Activated CD4-positive, alpha-beta T cell treated with anti-CD3 and anti-CD28 coated beads, Interleukin-2, Interleukin-6, amounts not matched to agents 100 ng/mL and 50 ng/mL, durations not matched to agents 16 hours and 8 hours (primary cell): Measurements from ENCODE around the gene IPO8.

Source experiments
- DNase-seq: peaks from one replicate; pipeline ENCODE4 v3.0.0-alpha.2; 2020

Gene IPO8

DNA sequence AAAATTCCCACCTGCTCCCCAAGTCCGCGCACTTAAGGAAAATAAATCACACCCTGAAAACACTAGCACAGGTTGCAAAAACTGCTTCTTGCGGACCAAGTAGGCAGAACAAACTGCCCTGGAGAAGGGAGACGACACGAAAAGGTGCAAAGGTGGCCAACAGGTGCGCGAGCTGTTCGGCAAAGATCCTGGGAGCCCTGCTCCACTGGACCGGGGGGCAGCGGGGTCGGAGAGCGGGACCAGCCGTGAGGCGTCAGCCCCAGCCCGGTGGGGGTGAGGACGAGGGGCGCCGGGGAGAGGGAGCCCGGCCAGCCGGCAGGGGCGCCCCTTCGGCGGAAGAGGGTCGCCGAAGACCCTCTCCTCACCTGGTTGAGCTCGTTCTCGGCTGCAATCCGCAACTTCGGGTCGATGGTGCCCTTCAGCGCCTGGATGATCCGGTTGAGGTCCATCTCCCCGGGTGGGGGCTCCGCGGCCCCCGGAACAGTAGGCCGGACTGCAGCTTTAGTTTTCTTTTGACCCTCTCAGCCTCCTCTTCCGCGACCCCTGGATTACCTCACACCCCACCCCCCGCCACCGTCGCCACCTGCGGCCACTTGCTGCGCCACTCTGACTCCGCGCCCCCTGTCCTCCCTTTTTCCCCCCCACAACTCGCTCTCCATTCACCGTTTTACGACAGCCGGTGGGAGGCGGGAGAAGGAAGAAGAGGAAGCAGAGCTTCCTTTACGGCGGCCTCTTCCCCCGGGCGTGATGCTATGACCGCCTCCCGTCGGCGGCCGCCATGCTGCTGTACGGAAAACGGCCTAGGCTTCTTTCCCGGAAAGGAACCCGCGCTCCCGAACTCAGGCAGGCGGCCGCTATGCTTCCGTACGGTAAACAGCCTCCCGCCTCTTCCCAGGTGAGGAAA, at the start of gene IPO8:
Gene IPO8 (minus strand): TSS at position 671 of the 904 bp plus-strand sequence. CDS start 222 bp downstream, at position 449.
- DNase-seq: peak; percentile 92

- DNase-seq: no peak
Measured at GRCh38 chr12:30744321-30744720, 48.7 kb upstream of the IPO8 start.

DNA sequence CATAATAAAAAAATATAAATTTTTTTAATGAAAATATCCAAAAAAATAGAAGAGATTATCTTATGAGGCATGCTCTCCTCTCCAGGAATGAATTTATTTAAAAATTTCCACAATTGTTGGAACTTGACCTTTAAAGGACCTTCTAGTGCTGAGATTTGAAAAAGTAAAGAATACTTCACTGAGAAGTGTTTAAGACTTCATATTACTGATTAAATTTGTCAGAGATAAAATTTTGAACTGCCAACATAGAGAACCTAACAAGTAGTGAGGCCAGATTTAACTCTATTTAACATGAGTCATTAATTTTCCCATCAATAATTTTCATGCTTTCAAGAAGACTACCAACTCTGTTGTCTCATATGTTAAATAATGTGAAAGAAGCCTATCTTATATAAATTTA, 44.6 kb upstream of the IPO8 start:
- no peak for DNase-seq

- no peak for DNase-seq
Measured at GRCh38 chr12:30739020-30739419, 43.4 kb upstream of the IPO8 start.

GRCh38 chr12:30732954-30733637, 37.4 kb upstream of the IPO8 start:
- DNase-seq: no peak

GRCh38 chr12:30730011-30730410, 34.3 kb upstream of the IPO8 start:
- no peak for DNase-seq

DNA sequence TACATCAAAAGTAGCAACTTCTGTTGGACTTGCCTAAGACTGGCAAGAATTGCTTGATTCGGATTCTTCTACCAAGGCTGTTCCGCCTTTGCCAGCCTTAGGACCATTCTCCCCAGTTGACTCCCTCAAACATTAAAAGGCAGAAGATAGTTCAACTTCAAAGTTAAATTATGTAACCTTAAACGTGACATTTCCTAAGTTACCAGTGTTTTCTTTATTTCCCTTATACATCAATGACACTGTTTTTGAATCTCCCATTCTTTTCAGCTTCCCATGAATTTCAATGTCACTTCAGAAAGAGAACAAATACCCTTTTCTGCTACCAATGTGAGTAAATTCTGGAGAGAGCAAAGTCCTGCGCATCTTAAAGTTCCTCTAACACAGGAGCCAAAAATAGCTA, 33.9 kb upstream of the IPO8 start:
- DNase-seq: no peak

GRCh38 chr12:30726647-30727046, 31.0 kb upstream of the IPO8 start:
- no peak for DNase-seq

DNA sequence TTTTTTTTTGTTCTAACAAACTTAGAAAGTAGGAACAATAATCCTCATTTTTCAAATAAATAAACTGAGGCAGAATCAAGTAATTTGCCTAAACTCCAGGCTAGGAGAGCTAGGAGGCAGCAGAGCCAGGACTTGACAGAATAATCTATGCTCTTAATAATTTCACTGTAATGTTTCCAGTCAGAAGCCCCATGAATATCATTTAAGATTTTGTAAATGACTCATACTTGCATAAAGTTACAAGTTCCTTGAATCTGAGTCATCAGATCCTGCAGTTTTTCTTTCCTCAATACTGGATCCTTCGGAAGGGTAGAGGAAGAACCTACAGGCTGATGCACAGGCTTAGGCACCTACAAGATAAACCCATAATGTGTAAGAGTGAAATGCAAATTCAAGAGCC, 30.1 kb upstream of the IPO8 start:
- DNase-seq: peak; percentile 3

DNA sequence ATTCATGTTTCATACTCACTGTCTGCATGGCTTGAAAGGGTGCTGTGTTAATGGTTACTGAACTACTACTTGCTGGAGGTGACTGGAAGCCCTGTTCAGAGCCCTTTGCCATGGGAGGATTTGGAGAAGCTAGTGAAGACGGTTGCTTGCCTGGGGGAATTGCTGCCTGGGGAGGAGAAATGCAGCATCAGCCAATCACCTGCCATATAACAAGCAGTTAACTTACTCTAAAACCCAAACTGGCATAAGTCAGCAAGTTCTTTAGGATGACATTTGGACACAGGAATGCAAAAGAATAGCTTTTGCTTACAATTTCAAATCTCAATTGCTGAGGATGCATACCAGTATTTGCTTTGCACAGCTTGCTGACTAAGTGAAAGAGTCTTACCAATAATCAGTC, 23.4 kb upstream of the IPO8 start:
- no peak for DNase-seq

GRCh38 chr12:30707613-30708342, 12.1 kb upstream of the IPO8 start:
- no peak for DNase-seq

GRCh38 chr12:30706476-30706875, 10.8 kb upstream of the IPO8 start:
- DNase-seq: no peak

DNA sequence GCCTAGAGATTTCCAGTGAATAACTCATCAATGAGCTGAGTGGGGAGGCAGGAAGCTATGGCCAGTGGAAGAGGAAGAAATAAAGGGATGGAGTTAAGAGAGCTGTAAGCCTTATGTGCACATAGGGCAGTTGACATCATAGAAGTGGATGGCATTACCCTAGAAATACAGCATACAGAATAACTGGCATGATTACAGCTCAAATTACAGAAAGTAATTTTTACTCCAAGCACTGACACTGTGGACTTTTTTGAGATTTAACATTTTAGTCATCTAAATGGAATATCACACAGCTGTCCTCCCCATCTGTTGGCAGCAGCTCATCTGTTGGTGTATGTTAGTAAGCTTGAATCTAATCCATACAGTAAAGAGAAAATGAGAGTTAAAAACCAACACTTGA, 5.4 kb upstream of the IPO8 start:
- no peak for DNase-seq

DNA sequence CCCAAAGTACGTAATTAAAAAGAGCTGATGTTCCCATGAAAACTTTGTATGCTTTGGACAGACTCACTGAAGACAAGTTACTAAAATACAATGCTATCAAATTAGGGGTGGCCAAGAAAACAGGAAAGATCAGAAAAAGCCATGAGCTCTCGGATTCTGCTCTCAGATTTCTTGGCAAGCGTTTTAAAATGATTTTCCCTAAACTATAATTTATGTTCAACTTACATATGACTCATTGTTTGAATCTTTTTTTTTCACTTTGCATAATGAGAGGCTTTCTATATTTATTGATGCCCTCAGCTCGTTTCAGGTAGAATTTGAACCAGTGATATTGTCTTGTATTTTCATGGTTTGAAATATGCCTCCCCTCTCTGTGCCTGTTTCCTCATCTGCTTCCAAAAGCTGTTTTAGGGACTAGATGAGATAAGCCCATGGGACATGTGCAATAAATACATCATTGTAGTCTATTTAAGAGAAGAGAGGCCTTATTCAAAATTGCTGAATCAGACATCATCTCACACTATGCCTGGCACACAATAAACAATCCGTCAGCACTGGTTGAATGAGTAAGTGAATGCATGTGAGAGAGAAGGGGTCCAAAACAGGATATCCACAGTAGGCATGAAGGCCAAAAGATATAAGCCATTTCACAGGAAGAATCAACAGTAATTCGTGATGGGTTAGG, 4.7 kb upstream of the IPO8 start:
- DNase-seq: no peak

- DNase-seq: no peak
Measured at GRCh38 chr12:30698346-30698745, 2.7 kb upstream of the IPO8 start.

DNA sequence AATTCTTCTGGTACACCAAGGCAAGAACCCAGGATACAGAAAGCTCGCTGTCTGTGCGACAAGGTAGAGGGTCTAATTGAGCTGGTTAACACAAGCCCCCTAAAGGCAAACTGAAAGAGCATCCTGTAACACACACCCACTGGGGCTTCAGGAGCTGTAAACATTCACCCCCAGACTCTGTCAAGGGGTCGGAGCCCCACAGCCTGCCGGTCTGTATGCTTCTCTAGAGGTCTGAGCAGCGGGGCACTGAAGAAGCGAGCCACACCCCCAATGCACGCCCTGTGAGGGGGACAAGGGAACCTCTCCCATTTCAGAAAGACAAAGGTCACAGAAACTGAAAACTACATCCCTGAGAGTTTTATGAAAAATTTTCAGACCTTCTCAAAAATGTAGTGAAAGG, 1.3 kb upstream of the IPO8 start:
- DNase-seq: no peak

DNA sequence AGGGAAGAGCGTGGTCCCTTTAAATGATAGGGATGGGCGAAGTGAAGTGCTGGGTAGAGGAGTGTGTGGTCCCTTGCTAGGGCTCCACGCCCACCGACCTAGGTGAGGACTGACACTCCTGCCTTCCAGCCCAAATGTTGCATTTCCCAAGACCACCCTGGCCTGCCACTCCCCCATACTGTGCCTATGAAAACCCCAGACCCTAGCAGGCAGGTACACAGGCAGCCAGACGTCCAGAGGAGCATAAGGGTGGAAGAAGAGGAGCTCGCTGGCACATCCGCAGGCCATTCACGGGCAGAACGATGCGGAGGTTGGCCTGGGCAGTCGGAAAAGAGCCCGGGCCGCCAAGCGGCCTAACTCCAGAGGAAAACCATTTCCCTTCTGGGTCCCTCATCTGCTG, 817 bp upstream of the IPO8 start:
- no peak for DNase-seq

DNA sequence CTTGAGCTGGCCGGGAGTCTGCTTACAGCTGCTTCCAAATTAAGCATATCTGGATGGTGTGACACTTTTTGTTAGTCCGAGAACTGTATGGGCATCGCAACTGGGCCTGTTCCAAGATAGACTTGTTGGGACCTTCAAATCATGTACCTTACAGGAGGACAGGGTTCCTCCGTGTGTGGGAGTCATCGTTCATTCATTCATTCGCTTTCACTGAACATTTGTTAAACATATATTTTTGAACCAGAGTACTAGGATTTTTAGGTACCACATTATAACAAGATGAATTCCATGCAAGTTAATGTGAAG, 387 bp upstream of the IPO8 start:
- DNase-seq: no peak

- DNase-seq: peak; percentile 17
Measured at GRCh38 chr12:30694412-30695198, 1.1 kb downstream of the IPO8 start.

- DNase-seq: no peak
Measured at GRCh38 chr12:30692470-30692869, 3.2 kb downstream of the IPO8 start.

GRCh38 chr12:30691122-30691879, 4.4 kb downstream of the IPO8 start:
- no peak for DNase-seq
